ENCODE measurements around the gene REP15.

Gene REP15

GRCh38 chr12:27672051-27672450, 24.2 kb upstream of the REP15 start:
- peaks cover 0 to 35% (median 9%) of the 10 kb centered on the region in 5 donors for H3K4me1 ChIP-seq (ENCODE audit: control insufficient read depth in 5 of 5, insufficient read depth in 5 of 5, low read length in 5 of 5)
- H3K9me3 ChIP-seq (ENCODE audit: control insufficient read depth in 5 of 5, low read length in 5 of 5) = no peaks in the 10 kb centered on the region
- H3K9ac ChIP-seq (ENCODE audit: low read length in 5 of 5) = no peak overlapping the region
- no peak overlapping the region for H3K27ac ChIP-seq (ENCODE audit: low read depth, low read length)
- no peaks in the 10 kb centered on the region for H3K27me3 ChIP-seq (ENCODE audit: control insufficient read depth in 5 of 5, insufficient read depth in 4 of 5, low read length in 5 of 5)
- H3K4me3 ChIP-seq (ENCODE audit: low read depth in 1 of 5, low read length in 5 of 5) = no peak overlapping the region
- peaks cover 0 to 28% (median 24%) of the 10 kb centered on the region in 5 donors for H3K36me3 ChIP-seq (ENCODE audit: control insufficient read depth in 5 of 5, insufficient read depth in 5 of 5, low read length in 5 of 5)

- peak overlapping the region; percentile 19 for H3K27ac ChIP-seq (ENCODE audit: low read depth, low read length)
- H3K4me3 ChIP-seq (ENCODE audit: low read depth in 1 of 5, low read length in 5 of 5) = no peak overlapping the region
Observed at GRCh38 chr12:27672643-27673042, 23.6 kb upstream of the REP15 start.

GRCh38 chr12:27673101-27673718, 23.0 kb upstream of the REP15 start:
- peaks cover 9 to 21% (median 17%) of the 10 kb centered on the region in 5 donors for H3K36me3 ChIP-seq (ENCODE audit: control insufficient read depth in 5 of 5, insufficient read depth in 5 of 5, low read length in 5 of 5)
- no peaks in the 10 kb centered on the region for H3K27me3 ChIP-seq (ENCODE audit: control insufficient read depth in 5 of 5, insufficient read depth in 4 of 5, low read length in 5 of 5)
- H3K27ac ChIP-seq (ENCODE audit: low read depth, low read length) = peak overlapping the region; percentile 38
- H3K9me3 ChIP-seq (ENCODE audit: control insufficient read depth in 5 of 5, low read length in 5 of 5) = no peaks in the 10 kb centered on the region
- no peak overlapping the region for H3K9ac ChIP-seq (ENCODE audit: low read length in 5 of 5)
- H3K4me1 ChIP-seq (ENCODE audit: control insufficient read depth in 5 of 5, insufficient read depth in 5 of 5, low read length in 5 of 5) = peaks cover 0 to 34% (median 3%) of the 10 kb centered on the region in 5 donors
- no peak overlapping the region for H3K4me3 ChIP-seq (ENCODE audit: low read depth in 1 of 5, low read length in 5 of 5)

More at GRCh38 chr12:27672643-27673042, 23.6 kb upstream of the REP15 start:
- no peaks in the 10 kb centered on the region for H3K9me3 ChIP-seq (ENCODE audit: control insufficient read depth in 5 of 5, low read length in 5 of 5)
- peaks cover 0 to 35% (median 4%) of the 10 kb centered on the region in 5 donors for H3K4me1 ChIP-seq (ENCODE audit: control insufficient read depth in 5 of 5, insufficient read depth in 5 of 5, low read length in 5 of 5)
- peaks cover 3 to 26% (median 22%) of the 10 kb centered on the region in 5 donors for H3K36me3 ChIP-seq (ENCODE audit: control insufficient read depth in 5 of 5, insufficient read depth in 5 of 5, low read length in 5 of 5)
- no peaks in the 10 kb centered on the region for H3K27me3 ChIP-seq (ENCODE audit: control insufficient read depth in 5 of 5, insufficient read depth in 4 of 5, low read length in 5 of 5)
- H3K9ac ChIP-seq (ENCODE audit: low read length in 5 of 5) = no peak overlapping the region

- peaks cover 17 to 30% (median 20%) of the 10 kb centered on the region in 5 donors for H3K36me3 ChIP-seq (ENCODE audit: control insufficient read depth in 5 of 5, insufficient read depth in 5 of 5, low read length in 5 of 5)
- no peak overlapping the region for H3K27ac ChIP-seq (ENCODE audit: low read depth, low read length)
- peaks cover 0 to 30% (median 3%) of the 10 kb centered on the region in 5 donors for H3K4me1 ChIP-seq (ENCODE audit: control insufficient read depth in 5 of 5, insufficient read depth in 5 of 5, low read length in 5 of 5)
- no peaks in the 10 kb centered on the region for H3K27me3 ChIP-seq (ENCODE audit: control insufficient read depth in 5 of 5, insufficient read depth in 4 of 5, low read length in 5 of 5)
- no peak overlapping the region for H3K9ac ChIP-seq (ENCODE audit: low read length in 5 of 5)
- H3K9me3 ChIP-seq (ENCODE audit: control insufficient read depth in 5 of 5, low read length in 5 of 5) = no peaks in the 10 kb centered on the region
- no peak overlapping the region for H3K4me3 ChIP-seq (ENCODE audit: low read depth in 1 of 5, low read length in 5 of 5)
Observed at GRCh38 chr12:27674989-27675388, 21.3 kb upstream of the REP15 start.

GRCh38 chr12:27680619-27681018, 15.6 kb upstream of the REP15 start:
- Histone ChIP-seq H3K9ac (ENCODE audit: low read length in 5 of 5) (no peak overlapping the region), H3K4me3 (ENCODE audit: low read depth in 1 of 5, low read length in 5 of 5) (no peak overlapping the region), H3K27me3 (ENCODE audit: control insufficient read depth in 5 of 5, insufficient read depth in 4 of 5, low read length in 5 of 5) (no peaks in the 10 kb centered on the region), H3K36me3 (ENCODE audit: control insufficient read depth in 5 of 5, insufficient read depth in 5 of 5, low read length in 5 of 5) (peaks cover 35 to 63% (median 54%) of the 10 kb centered on the region in 5 donors), H3K27ac (ENCODE audit: low read depth, low read length) (no peak overlapping the region), H3K4me1 (ENCODE audit: control insufficient read depth in 5 of 5, insufficient read depth in 5 of 5, low read length in 5 of 5) (no peaks in the 10 kb centered on the region), H3K9me3 (ENCODE audit: control insufficient read depth in 5 of 5, low read length in 5 of 5) (no peaks in the 10 kb centered on the region)

GRCh38 chr12:27682534-27682933, 13.7 kb upstream of the REP15 start:
- Histone ChIP-seq H3K9ac (ENCODE audit: low read length in 5 of 5) (no peak overlapping the region), H3K4me3 (ENCODE audit: low read depth in 1 of 5, low read length in 5 of 5) (no peak overlapping the region), H3K27me3 (ENCODE audit: control insufficient read depth in 5 of 5, insufficient read depth in 4 of 5, low read length in 5 of 5) (no peaks in the 10 kb centered on the region), H3K9me3 (ENCODE audit: control insufficient read depth in 5 of 5, low read length in 5 of 5) (no peaks in the 10 kb centered on the region), H3K27ac (ENCODE audit: low read depth, low read length) (no peak overlapping the region), H3K36me3 (ENCODE audit: control insufficient read depth in 5 of 5, insufficient read depth in 5 of 5, low read length in 5 of 5) (peaks cover 33 to 62% (median 51%) of the 10 kb centered on the region in 5 donors), H3K4me1 (ENCODE audit: control insufficient read depth in 5 of 5, insufficient read depth in 5 of 5, low read length in 5 of 5) (no peaks in the 10 kb centered on the region)

GRCh38 chr12:27685274-27685673, 11.0 kb upstream of the REP15 start:
- Histone ChIP-seq H3K9me3 (ENCODE audit: control insufficient read depth in 5 of 5, low read length in 5 of 5) (no peaks in the 10 kb centered on the region), H3K9ac (ENCODE audit: low read length in 5 of 5) (no peak overlapping the region), H3K4me1 (ENCODE audit: control insufficient read depth in 5 of 5, insufficient read depth in 5 of 5, low read length in 5 of 5) (no peaks in the 10 kb centered on the region), H3K27ac (ENCODE audit: low read depth, low read length) (no peak overlapping the region), H3K4me3 (ENCODE audit: low read depth in 1 of 5, low read length in 5 of 5) (no peak overlapping the region), H3K36me3 (ENCODE audit: control insufficient read depth in 5 of 5, insufficient read depth in 5 of 5, low read length in 5 of 5) (peaks cover 26 to 75% (median 64%) of the 10 kb centered on the region in 5 donors), H3K27me3 (ENCODE audit: control insufficient read depth in 5 of 5, insufficient read depth in 4 of 5, low read length in 5 of 5) (no peaks in the 10 kb centered on the region)

- H3K36me3 ChIP-seq (ENCODE audit: control insufficient read depth in 5 of 5, insufficient read depth in 5 of 5, low read length in 5 of 5) = peaks cover 23 to 74% (median 63%) of the 10 kb centered on the region in 5 donors
- no peak overlapping the region for H3K27ac ChIP-seq (ENCODE audit: low read depth, low read length)
- no peaks in the 10 kb centered on the region for H3K4me1 ChIP-seq (ENCODE audit: control insufficient read depth in 5 of 5, insufficient read depth in 5 of 5, low read length in 5 of 5)
Observed at GRCh38 chr12:27686147-27686546, 10.1 kb upstream of the REP15 start.

GRCh38 chr12:27688671-27689070, 7.6 kb upstream of the REP15 start:
- no peaks in the 10 kb centered on the region for H3K9me3 ChIP-seq (ENCODE audit: control insufficient read depth in 5 of 5, low read length in 5 of 5)
- peaks cover 29 to 75% (median 64%) of the 10 kb centered on the region in 5 donors for H3K36me3 ChIP-seq (ENCODE audit: control insufficient read depth in 5 of 5, insufficient read depth in 5 of 5, low read length in 5 of 5)
- H3K9ac ChIP-seq (ENCODE audit: low read length in 5 of 5) = no peak overlapping the region
- H3K4me1 ChIP-seq (ENCODE audit: control insufficient read depth in 5 of 5, insufficient read depth in 5 of 5, low read length in 5 of 5) = no peaks in the 10 kb centered on the region
- H3K27me3 ChIP-seq (ENCODE audit: control insufficient read depth in 5 of 5, insufficient read depth in 4 of 5, low read length in 5 of 5) = no peaks in the 10 kb centered on the region
- no peak overlapping the region for H3K4me3 ChIP-seq (ENCODE audit: low read depth in 1 of 5, low read length in 5 of 5)
- no peak overlapping the region for H3K27ac ChIP-seq (ENCODE audit: low read depth, low read length)

More at GRCh38 chr12:27686147-27686546, 10.1 kb upstream of the REP15 start:
- H3K9ac ChIP-seq (ENCODE audit: low read length in 5 of 5) = no peak overlapping the region
- H3K27me3 ChIP-seq (ENCODE audit: control insufficient read depth in 5 of 5, insufficient read depth in 4 of 5, low read length in 5 of 5) = no peaks in the 10 kb centered on the region
- no peaks in the 10 kb centered on the region for H3K9me3 ChIP-seq (ENCODE audit: control insufficient read depth in 5 of 5, low read length in 5 of 5)
- H3K4me3 ChIP-seq (ENCODE audit: low read depth in 1 of 5, low read length in 5 of 5) = no peak overlapping the region

GRCh38 chr12:27689558-27690180, 6.6 kb upstream of the REP15 start:
- Histone ChIP-seq H3K4me3 (ENCODE audit: low read depth in 1 of 5, low read length in 5 of 5) (no peak overlapping the region), H3K9me3 (ENCODE audit: control insufficient read depth in 5 of 5, low read length in 5 of 5) (no peaks in the 10 kb centered on the region), H3K27me3 (ENCODE audit: control insufficient read depth in 5 of 5, insufficient read depth in 4 of 5, low read length in 5 of 5) (no peaks in the 10 kb centered on the region), H3K4me1 (ENCODE audit: control insufficient read depth in 5 of 5, insufficient read depth in 5 of 5, low read length in 5 of 5) (no peaks in the 10 kb centered on the region), H3K9ac (ENCODE audit: low read length in 5 of 5) (no peak overlapping the region), H3K36me3 (ENCODE audit: control insufficient read depth in 5 of 5, insufficient read depth in 5 of 5, low read length in 5 of 5) (peaks cover 29 to 79% (median 67%) of the 10 kb centered on the region in 5 donors), H3K27ac (ENCODE audit: low read depth, low read length) (no peak overlapping the region)

Measured in subcutaneous abdominal adipose tissue (tissue), 5 donors.